GM10248 (cell line): Measurements from ENCODE around the gene UBE2D4.

Experiments used
- CTCF ChIA-PET: fragments of 300-600 bp; sonication (Branson Sonifier 250); formaldehyde crosslinking; extraction: SDS; loops from one replicate; lab custom pipeline; 2021; ENCODE audit warnings: antibody characterized with exemption; lab: Yijun Ruan, JAX
- POLR2A ChIA-PET: fragments of 350-650 bp; sonication (Branson Sonifier 250); formaldehyde crosslinking; extraction: SDS; loops from one replicate; lab custom pipeline; 2020; ENCODE audit warnings: antibody characterized with exemption; lab: Yijun Ruan, JAX
- DNase-seq: peaks from one replicate; pipeline ENCODE4 v3.0.0; 2012; ENCODE audit errors: extremely low spot score
- CTCF ChIP-seq: IDR thresholded peaks from 2 replicates; pipeline ENCODE4 v1.5.1; 2012; ENCODE audit warnings: mild to moderate bottlenecking, low read depth; ENCODE audit errors: extremely low read depth, missing control alignments, control extremely low read depth

The UBE2D4 gene

GRCh38 chr7:43905956-43906330 is 20.3 kb upstream of the UBE2D4 start:
- ChIA-PET CTCF (interaction anchor here (1.1 kb wide), 1 partner anchor 22 kb away, joined by 3 read pairs; no protein-coding TSS in a partner anchor), POLR2A (no interaction called here)
- no peak for TF ChIP-seq CTCF
- DNase-seq: peak; percentile 59

- DNase-seq: peak; percentile 83
- CTCF ChIA-PET: interaction anchor here (0.8 to 1.4 kb wide), 3 partner anchors 17 to 22 kb away, joined by 3 to 4 read pairs (median 3); no protein-coding TSS in a partner anchor
- TF ChIP-seq CTCF: no peak
- POLR2A ChIA-PET: no interaction called here
Observed at GRCh38 chr7:43906331-43907010, 19.8 kb upstream of the UBE2D4 start, which contains the start of gene URGCP. URGCP (minus strand) TSS chr7:43906596; CDS start chr7:43906575, 21 bp downstream.

GRCh38 chr7:43914795-43915194 is 11.4 kb upstream of the UBE2D4 start:
- no peak for TF ChIP-seq CTCF
- POLR2A ChIA-PET: no interaction called here
- DNase-seq: no peak
- CTCF ChIA-PET: interaction anchor here (0.9 to 1.4 kb wide), 4 partner anchors 8 to 13 kb away, joined by 3 to 4 read pairs (median 3); no protein-coding TSS in a partner anchor

GRCh38 chr7:43915907-43916306 is 10.3 kb upstream of the UBE2D4 start:
- no peak for TF ChIP-seq CTCF
- CTCF ChIA-PET: no interaction called here
- no peak for DNase-seq
- POLR2A ChIA-PET: no interaction called here

GRCh38 chr7:43921423-43921822 is 4.8 kb upstream of the UBE2D4 start:
- ChIA-PET POLR2A (no interaction called here), CTCF (no interaction called here)
- no peak for TF ChIP-seq CTCF
- DNase-seq: no peak

GRCh38 chr7:43922726-43923125 is 3.5 kb upstream of the UBE2D4 start:
- POLR2A ChIA-PET: no interaction called here
- DNase-seq: no peak
- no peak for TF ChIP-seq CTCF
- CTCF ChIA-PET: interaction anchor here (1.2 to 1.5 kb wide), 2 partner anchors 8 to 12 kb away, joined by 3 to 6 read pairs; no protein-coding TSS in a partner anchor
